Measurements from ENCODE around the gene GIMAP8. TPM values are rescaled to one million over a fixed set of nuclear protein-coding genes. Genes with fewer than 3 reads are reported as not detected.

GIMAP8 gene
- total RNA-seq: 10 to 100 TPM in 1 of 2 donors, 1 to 10 TPM in 1; 5.8 to 13.4 TPM

DNA sequence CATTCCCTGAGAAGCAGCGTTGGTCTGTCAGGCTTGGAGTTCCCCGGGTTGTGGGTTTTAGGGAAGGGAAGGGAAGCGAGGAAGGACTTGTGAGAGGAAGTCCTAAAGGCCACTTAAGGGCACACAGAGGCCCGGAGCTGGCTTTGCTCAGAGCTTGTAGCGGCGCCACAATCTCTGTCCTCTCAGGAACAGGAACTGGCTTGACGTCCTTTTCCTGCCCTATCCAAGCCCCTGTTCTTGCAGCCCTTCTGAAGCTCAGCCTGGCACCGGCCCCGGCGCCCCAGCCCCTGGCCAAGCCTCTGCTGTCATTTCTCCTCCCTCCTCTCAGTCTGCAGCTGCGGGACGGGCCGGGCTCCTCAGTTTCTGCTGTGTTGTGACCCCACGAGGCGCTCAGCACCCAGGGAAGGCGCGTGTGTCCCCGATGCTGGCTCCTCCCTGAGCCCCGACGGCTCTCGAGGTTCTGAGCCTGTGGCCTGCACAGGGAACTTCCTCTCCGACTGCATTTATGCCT, at the start of gene GIMAP8:
Gene GIMAP8, plus strand, starts transcription at position 140 of the 511 bp plus-strand sequence. CDS start 16,069 bp downstream, outside the sequence.
- H3K4me3 ChIP-seq: peak within 1 kb of the TSS; percentile 66
- no peak for ATAC-seq (ENCODE audit: insufficient number of reproducible peaks, low FRiP score, low read depth)
- H3K4me1 ChIP-seq (ENCODE audit: control insufficient read depth in 1 of 2, low read depth in 2 of 2): no peaks in the 10 kb centered on the region
- TF ChIP-seq, protein P1, sequence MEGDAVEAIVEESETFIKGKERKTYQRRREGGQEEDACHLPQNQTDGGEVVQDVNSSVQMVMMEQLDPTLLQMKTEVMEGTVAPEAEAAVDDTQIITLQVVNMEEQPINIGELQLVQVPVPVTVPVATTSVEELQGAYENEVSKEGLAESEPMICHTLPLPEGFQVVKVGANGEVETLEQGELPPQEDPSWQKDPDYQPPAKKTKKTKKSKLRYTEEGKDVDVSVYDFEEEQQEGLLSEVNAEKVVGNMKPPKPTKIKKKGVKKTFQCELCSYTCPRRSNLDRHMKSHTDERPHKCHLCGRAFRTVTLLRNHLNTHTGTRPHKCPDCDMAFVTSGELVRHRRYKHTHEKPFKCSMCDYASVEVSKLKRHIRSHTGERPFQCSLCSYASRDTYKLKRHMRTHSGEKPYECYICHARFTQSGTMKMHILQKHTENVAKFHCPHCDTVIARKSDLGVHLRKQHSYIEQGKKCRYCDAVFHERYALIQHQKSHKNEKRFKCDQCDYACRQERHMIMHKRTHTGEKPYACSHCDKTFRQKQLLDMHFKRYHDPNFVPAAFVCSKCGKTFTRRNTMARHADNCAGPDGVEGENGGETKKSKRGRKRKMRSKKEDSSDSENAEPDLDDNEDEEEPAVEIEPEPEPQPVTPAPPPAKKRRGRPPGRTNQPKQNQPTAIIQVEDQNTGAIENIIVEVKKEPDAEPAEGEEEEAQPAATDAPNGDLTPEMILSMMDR (IDR thresholded peaks at IDR 0.05): no peak
- no peaks in the 10 kb centered on the region for H3K9me3 ChIP-seq
- peak within 1 kb of the TSS in 1 of 2 donors; percentile 25 for H3K27ac ChIP-seq
- DNase-seq (ENCODE audit: low spot score): no peak
- H3K36me3 ChIP-seq: no peaks in the 10 kb centered on the region
- no peaks in the 10 kb centered on the region for H3K27me3 ChIP-seq (replicated peaks; ENCODE audit: insufficient read depth)

DNA sequence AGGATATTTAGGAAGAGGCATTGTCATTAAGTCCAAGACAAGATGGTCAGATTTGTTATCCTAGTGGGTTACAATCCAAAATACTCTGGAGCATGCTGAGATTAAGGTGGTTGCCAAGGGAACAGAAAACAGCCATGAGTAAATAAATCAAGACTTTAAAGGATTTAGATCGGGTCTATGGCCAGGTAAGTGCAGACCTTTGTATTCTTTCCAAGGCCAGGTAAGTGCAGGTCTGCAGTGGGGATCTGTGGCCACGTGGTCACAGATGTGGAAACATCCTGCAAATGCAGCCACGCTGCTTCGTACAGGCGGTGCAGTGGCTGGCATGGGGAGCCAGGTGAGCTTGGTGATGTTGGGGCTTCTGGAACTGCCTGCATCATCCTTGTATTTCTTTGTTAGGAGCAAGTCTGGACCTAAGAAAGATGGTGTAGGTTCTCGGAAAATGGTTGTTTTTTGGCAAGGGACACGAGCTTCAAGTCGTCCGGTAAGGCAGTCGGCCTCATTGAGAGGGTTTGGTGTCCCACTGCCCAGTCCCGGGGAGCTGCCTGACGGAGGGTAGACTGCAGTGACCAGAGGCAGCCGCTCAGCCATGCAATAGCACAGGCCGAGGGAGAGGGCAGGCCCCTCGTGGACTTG, 49.5 kb upstream of the GIMAP8 start:
- DNase-seq (ENCODE audit: low spot score) (no peak), ATAC-seq (ENCODE audit: insufficient number of reproducible peaks, low FRiP score, low read depth) (no peak)
- H3K36me3 ChIP-seq: no peaks in the 10 kb centered on the region
- TF ChIP-seq, protein P1 (IDR thresholded peaks at IDR 0.05): no peak
- H3K27ac ChIP-seq: no peak overlapping the region
- no peaks in the 10 kb centered on the region for H3K9me3 ChIP-seq
- H3K4me1 ChIP-seq (ENCODE audit: control insufficient read depth in 1 of 2, low read depth in 2 of 2): peaks cover 3 to 14% of the 10 kb centered on the region in 2 donors
- no peaks in the 10 kb centered on the region for H3K27me3 ChIP-seq (replicated peaks; ENCODE audit: insufficient read depth)
- H3K4me3 ChIP-seq: no peak overlapping the region

DNA sequence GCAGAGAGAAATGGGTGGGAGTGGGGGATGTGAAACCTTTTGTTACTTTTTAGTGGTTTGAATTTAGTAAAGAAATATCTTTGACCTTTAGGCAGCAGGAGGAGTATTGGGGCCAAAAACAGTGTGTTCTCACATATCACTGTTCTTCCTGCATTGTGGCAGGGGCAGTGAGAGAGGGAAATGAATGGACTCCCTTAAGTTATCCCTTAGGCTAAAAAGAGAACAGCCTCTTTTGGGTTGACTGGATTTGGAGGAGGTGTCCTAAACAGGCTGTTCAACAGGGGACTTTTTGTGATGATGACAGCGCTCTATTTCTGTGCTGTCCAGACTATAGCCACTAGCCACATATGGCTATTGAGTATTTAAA, 49.0 kb upstream of the GIMAP8 start:
- TF ChIP-seq, protein P1 (IDR thresholded peaks at IDR 0.05): no peak
- no peak overlapping the region for H3K27ac ChIP-seq

DNA sequence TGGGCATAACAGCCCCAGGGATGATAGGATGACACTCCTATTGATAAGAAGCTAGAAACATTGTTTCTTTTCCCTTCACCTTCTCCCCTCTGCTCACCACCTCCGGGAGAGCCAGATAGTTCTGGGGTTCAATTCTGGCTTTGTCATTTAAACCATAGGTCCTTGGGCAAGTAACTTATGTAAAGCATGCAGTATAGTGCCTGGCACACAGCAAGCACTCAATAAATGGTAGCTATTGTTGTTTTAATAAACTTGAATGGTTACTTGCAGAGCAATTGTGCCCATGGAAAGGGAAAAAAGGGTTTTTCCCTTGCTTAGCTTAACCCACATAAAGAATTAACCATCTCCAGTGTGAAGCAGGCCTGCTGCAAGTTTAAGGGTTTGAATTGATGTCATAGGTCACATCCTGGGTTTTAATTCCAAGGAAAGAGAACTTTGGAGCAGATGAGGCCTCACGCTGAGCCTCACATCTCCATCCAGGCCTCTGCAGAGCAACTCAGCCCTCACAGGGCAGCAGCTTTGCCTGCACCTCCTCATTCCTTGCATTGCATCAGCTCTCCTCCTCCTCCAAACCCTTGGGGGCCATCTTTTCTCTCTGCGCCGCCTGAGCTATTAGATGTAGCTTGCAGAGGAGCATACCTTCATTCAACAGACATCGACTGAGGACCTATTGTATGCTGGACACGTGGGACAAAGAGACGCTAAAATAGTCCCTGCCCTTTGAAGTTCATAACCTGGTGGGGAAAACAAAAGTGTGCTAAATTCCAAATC, 48.4 kb upstream of the GIMAP8 start:
- DNase-seq (ENCODE audit: low spot score): no peak
- TF ChIP-seq, protein P1 (IDR thresholded peaks at IDR 0.05): no peak

More for the DNA sequence above, 49.0 kb upstream of the GIMAP8 start:
- DNase-seq (ENCODE audit: low spot score) (no peak), ATAC-seq (ENCODE audit: insufficient number of reproducible peaks, low FRiP score, low read depth) (no peak)
- Histone ChIP-seq H3K36me3 (no peaks in the 10 kb centered on the region), H3K4me1 (ENCODE audit: control insufficient read depth in 1 of 2, low read depth in 2 of 2) (peaks cover 3 to 19% of the 10 kb centered on the region in 2 donors), H3K9me3 (no peaks in the 10 kb centered on the region), H3K4me3 (no peak overlapping the region), H3K27me3 (replicated peaks; ENCODE audit: insufficient read depth) (no peaks in the 10 kb centered on the region)

DNA sequence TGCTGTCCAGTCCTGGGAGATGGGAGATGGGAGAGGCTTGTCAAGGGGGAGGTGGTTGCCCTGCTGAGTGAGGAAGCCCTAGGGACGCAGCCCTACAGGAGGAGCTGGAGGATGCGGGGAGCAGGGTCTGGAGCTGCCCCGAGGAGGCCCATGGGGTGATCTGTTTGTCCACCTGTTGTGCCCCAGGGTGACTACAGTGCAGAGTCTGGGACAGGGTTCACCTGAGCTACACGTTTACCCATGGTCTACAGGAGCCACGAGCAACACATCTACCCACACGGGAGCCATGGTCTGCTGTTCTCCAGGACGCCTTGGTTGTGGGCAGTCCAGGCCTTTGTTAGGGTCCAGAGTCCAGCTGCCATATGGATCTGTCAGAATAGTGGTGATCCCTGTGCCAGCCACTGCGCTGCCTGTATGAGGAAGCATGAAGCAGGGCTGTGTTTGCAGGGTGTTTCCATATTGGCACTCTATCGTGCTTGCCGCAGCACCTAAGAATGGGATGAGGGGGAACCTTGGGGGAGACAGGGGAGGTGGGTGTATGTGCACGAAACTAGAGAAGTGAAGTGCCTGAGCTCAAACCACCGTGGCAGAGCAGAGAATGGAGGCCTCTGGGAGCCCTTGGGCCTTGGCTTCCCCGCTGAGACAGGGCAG, 47.6 kb upstream of the GIMAP8 start:
- Histone ChIP-seq H3K4me3 (no peak overlapping the region), H3K27me3 (replicated peaks; ENCODE audit: insufficient read depth) (no peaks in the 10 kb centered on the region), H3K27ac (no peak overlapping the region), H3K4me1 (ENCODE audit: control insufficient read depth in 1 of 2, low read depth in 2 of 2) (peaks cover 3 to 25% of the 10 kb centered on the region in 2 donors), H3K36me3 (no peaks in the 10 kb centered on the region), H3K9me3 (no peaks in the 10 kb centered on the region)
- TF ChIP-seq, protein P1 (IDR thresholded peaks at IDR 0.05): no peak
- DNase-seq (ENCODE audit: low spot score) (no peak), ATAC-seq (ENCODE audit: insufficient number of reproducible peaks, low FRiP score, low read depth) (no peak)

More for the DNA sequence above, 48.4 kb upstream of the GIMAP8 start:
- H3K36me3 ChIP-seq: no peaks in the 10 kb centered on the region
- no peaks in the 10 kb centered on the region for H3K27me3 ChIP-seq (replicated peaks; ENCODE audit: insufficient read depth)
- peaks cover 3 to 25% of the 10 kb centered on the region in 2 donors for H3K4me1 ChIP-seq (ENCODE audit: control insufficient read depth in 1 of 2, low read depth in 2 of 2)
- H3K27ac ChIP-seq: no peak overlapping the region
- no peak for ATAC-seq (ENCODE audit: insufficient number of reproducible peaks, low FRiP score, low read depth)
- H3K9me3 ChIP-seq: no peaks in the 10 kb centered on the region
- no peak overlapping the region for H3K4me3 ChIP-seq
